LoVo (cell line): ENCODE results near the gene CIP2A.
"Not testable (repeated sequence)": the region's sequence is repeated elsewhere in the genome, so short reads cannot be mapped to it uniquely, and the experiment has no call there.

Experiments used
- DNase-seq: peaks from one replicate; pipeline ENCODE4 v3.0.0-alpha.2; 2016; ENCODE audit warnings: low spot score

Gene CIP2A

GRCh38 chr3:108589081-108589997 lies at the start of gene CIP2A, which contains the start of gene DZIP3:
Gene CIP2A, minus strand, starts transcription at chr3:108589438. Its CDS starts 63 bp downstream, at chr3:108589375.
Gene DZIP3, plus strand, starts transcription at chr3:108589722. Its CDS starts 15,685 bp downstream, at chr3:108605407.
- peak; percentile 89 for DNase-seq

GRCh38 chr3:108629974-108630373 lies 40.7 kb upstream of the CIP2A start:
- no peak for DNase-seq

GRCh38 chr3:108623504-108623903 lies 34.3 kb upstream of the CIP2A start:
- no peak for DNase-seq

- peak; percentile 8 for DNase-seq
Measured at GRCh38 chr3:108620250-108620649, 31.0 kb upstream of the CIP2A start.

- not testable (repeated sequence) for DNase-seq
Measured at GRCh38 chr3:108616090-108616489, 26.9 kb upstream of the CIP2A start.

GRCh38 chr3:108610651-108611050 lies 21.4 kb upstream of the CIP2A start:
- DNase-seq, result no peak

- no peak for DNase-seq
Measured at GRCh38 chr3:108608750-108609149, 19.5 kb upstream of the CIP2A start.

GRCh38 chr3:108605491-108605890 lies 16.3 kb upstream of the CIP2A start:
- DNase-seq, result no peak

GRCh38 chr3:108605028-108605427 lies 15.8 kb upstream of the CIP2A start:
- DNase-seq, result no peak

GRCh38 chr3:108603691-108604090 lies 14.5 kb upstream of the CIP2A start:
- no peak for DNase-seq

- DNase-seq, result no peak
Measured at GRCh38 chr3:108602935-108603294, 13.7 kb upstream of the CIP2A start.

GRCh38 chr3:108602249-108602934 lies 13.2 kb upstream of the CIP2A start:
- DNase-seq, result no peak

GRCh38 chr3:108599677-108600409 lies 10.6 kb upstream of the CIP2A start:
- DNase-seq, result no peak

GRCh38 chr3:108598375-108598774 lies 9.1 kb upstream of the CIP2A start:
- no peak for DNase-seq

GRCh38 chr3:108595321-108595720 lies 6.1 kb upstream of the CIP2A start:
- no peak for DNase-seq

GRCh38 chr3:108590460-108590859 lies 1.2 kb upstream of the CIP2A start:
- no peak for DNase-seq

GRCh38 chr3:108589998-108590323 lies 723 bp upstream of the CIP2A start:
- DNase-seq, result no peak

GRCh38 chr3:108588601-108589000 lies 637 bp downstream of the CIP2A start:
- no peak for DNase-seq

GRCh38 chr3:108578064-108578463 lies 11.2 kb downstream of the CIP2A start:
- DNase-seq, result no peak

- no peak for DNase-seq
Measured at GRCh38 chr3:108569336-108569735, 19.9 kb downstream of the CIP2A start.

GRCh38 chr3:108566599-108566998 lies 22.6 kb downstream of the CIP2A start:
- DNase-seq, result no peak

GRCh38 chr3:108565506-108565905 lies 23.7 kb downstream of the CIP2A start:
- no peak for DNase-seq

- peak; percentile 29 for DNase-seq
Measured at GRCh38 chr3:108564564-108564963, 24.7 kb downstream of the CIP2A start.
